GM12878 (cell line): Measurements from ENCODE around the gene STOML2. TPM values are rescaled to one million over a fixed set of nuclear protein-coding genes. Genes with fewer than 3 reads are reported as not detected.
"Not testable (repeated sequence)": the region's sequence is repeated elsewhere in the genome, so short reads cannot be mapped to it uniquely, and the experiment has no call there.

Experiments used
- ATAC-seq: fragments of 200-7000 bp; cut with Tn5 transposase; 3 replicates; pipeline ENCODE4 v1.9.1; 2020; ENCODE audit warnings: mild to moderate bottlenecking, moderate library complexity
- BruUV-seq: library from RNA; stranded (reverse); fragments of 400-500 nt; replicated peaks from 2 replicates; lab custom pipeline; 2021; lab: Mats Ljungman, UMichigan
- CTCF ChIA-PET: fragments of 300-600 bp; sonication (Branson Sonifier 250); formaldehyde crosslinking; extraction: SDS; loops from one replicate; lab custom pipeline; 2021; ENCODE audit warnings: inconsistent platforms; lab: Yijun Ruan, JAX
- POLR2A ChIA-PET: fragments of 350-600 bp; formaldehyde crosslinking; extraction: SDS; loops from one replicate; lab custom pipeline; 2021; ENCODE audit warnings: inconsistent platforms; lab: Charles Lee
- RAD21 ChIA-PET: fragments of 300-600 bp; sonication (Branson Sonifier 250); formaldehyde crosslinking; loops from one replicate; lab custom pipeline; 2023; ENCODE audit warnings: antibody characterized with exemption; ENCODE audit not compliant: unreplicated experiment; lab: Charles Lee
- SMC1A ChIA-PET: fragments of 300-600 bp; sonication (Branson Sonifier 250); formaldehyde crosslinking; loops from one replicate; lab custom pipeline; 2023; ENCODE audit not compliant: unreplicated experiment, uncharacterized antibody; lab: Charles Lee
- DNase-seq: peaks from one replicate; pipeline ENCODE4 v3.0.0-alpha.2; 2011; ENCODE audit warnings: low read depth, low spot score
- FAIRE-seq: peaks from 3 replicates; lab custom pipeline; 2011; peaks lifted over from hg19 to GRCh38; lab: Jason Lieb, UNC
- H2AFZ ChIP-seq: 2 replicates; pipeline ENCODE4 v1.6.0; 2011; ENCODE audit warnings: low read depth, low read length, control low read depth; ENCODE audit not compliant: control insufficient read depth
- H3K27ac ChIP-seq: 2 replicates; pipeline ENCODE4 v1.5.1; 2011; ENCODE audit warnings: control low read depth; ENCODE audit not compliant: control insufficient read depth, insufficient read depth
- H3K27me3 ChIP-seq, 2 experiments: replicated peaks in 1 of 2; 2 replicates each; pipeline versions ENCODE4 v1.6.0 to v1.6.1; 2011; ENCODE audit warnings: low read length in 1 of 2; ENCODE audit not compliant: control insufficient read depth in 2 of 2, insufficient read depth in 2 of 2
- H3K36me3 ChIP-seq, 2 experiments: 2 replicates each; pipeline ENCODE4 v1.5.1; 2011; ENCODE audit warnings: low read length in 1 of 2; ENCODE audit not compliant: control insufficient read depth in 2 of 2, insufficient read depth in 2 of 2
- H3K4me1 ChIP-seq: 2 replicates; pipeline ENCODE4 v1.6.1; 2011; ENCODE audit warnings: mild to moderate bottlenecking, low read length, moderate library complexity, mixed read lengths; ENCODE audit not compliant: control insufficient read depth, insufficient read depth
- H3K4me2 ChIP-seq: 2 replicates; pipeline ENCODE4 v1.6.0; 2011; ENCODE audit warnings: control low read depth; ENCODE audit not compliant: control insufficient read depth, insufficient read depth
- H3K4me3 ChIP-seq: fragments of 200-600 bp; sonication (generic); 2 replicates; pipeline ENCODE4 v1.5.1; 2016
- H3K79me2 ChIP-seq: 2 replicates; pipeline ENCODE4 v1.6.0; 2011; ENCODE audit warnings: low read length; ENCODE audit not compliant: control insufficient read depth, insufficient read depth
- H3K9ac ChIP-seq: 2 replicates; pipeline ENCODE4 v1.8.0; 2011; ENCODE audit warnings: low read length, control low read depth, mixed read lengths; ENCODE audit not compliant: control insufficient read depth, insufficient read depth
- H3K9me3 ChIP-seq: replicated peaks from 3 replicates; pipeline ENCODE4 v1.5.1; 2011; ENCODE audit warnings: mild to moderate bottlenecking, low read length; ENCODE audit not compliant: control insufficient read depth, insufficient read depth
- H4K20me1 ChIP-seq: 2 replicates; pipeline ENCODE4 v1.6.0; 2011; ENCODE audit not compliant: control insufficient read depth, insufficient read depth
- GATAD2B ChIP-seq: fragments of 450-650 bp; conservative IDR thresholded peaks from 2 replicates; pipeline ENCODE4 v1.6.1; 2017; ENCODE audit warnings: low read depth, mild to moderate bottlenecking, moderate library complexity
- PKNOX1 ChIP-seq: fragments of 450-650 bp; IDR thresholded peaks from 2 replicates; pipeline ENCODE4 v1.6.1; 2016; ENCODE audit warnings: mild to moderate bottlenecking
- SMC3 ChIP-seq: IDR thresholded peaks from 2 replicates; pipeline ENCODE4 v1.6.1; 2011; ENCODE audit warnings: low read length, improper control_type of control experiment, borderline replicate concordance
- WGBS: methylation state at CpG from one replicate; pipeline ENCODE4 v1.1.6; 2016; ENCODE audit warnings: low lambda C conversion rate; ENCODE audit not compliant: insufficient replicate concordance, insufficient coverage; ENCODE audit errors: missing lambda C conversion rate; 5-methylcytosine and 5-hydroxymethylcytosine counted together
- in situ Hi-C: fragments of 300-500 bp; cut with MboI; formaldehyde crosslinking; loops from 9 replicates; pipeline ENCODE4 v1.14.3; 2018; ENCODE audit warnings: mixed read lengths
- intact Hi-C: fragments of 100-400 bp; cut with micrococcal nuclease; formaldehyde crosslinking; loops from one replicate; pipeline ENCODE4 v1.14.2; 2022; ENCODE audit not compliant: unreplicated experiment
- polyA plus RNA-seq, 11 experiments: library from polyadenylated mRNA; depleted of rRNA in 4 of 11; unstranded in 6 of 11; stranded (reverse) in 5 of 11; fragments of >200 nt; fragmentation: Nextera tagmentation in 4 of 11; fragmentation: Illumina TruSeq in 1 of 11; extraction: Ambion mirVana in 4 of 11; extraction: Trizol in 1 of 11; gene quantifications; 1 replicate in 1 of 11; 2 replicates in 10 of 11; pipeline versions ENCODE4 v1.2.1 to v1.2.3, GENCODE V29; 2011 to 2016; ENCODE audit warnings: inconsistent platforms in 2 of 11, missing spikeins in 2 of 11, low read depth in 1 of 11
- total RNA-seq, 4 experiments: library from RNA; depleted of rRNA in 3 of 4; stranded (reverse); fragments of >200 nt in 3 of 4; fragmentation: Illumina TruSeq in 1 of 4; extraction: Trizol in 1 of 4; gene quantifications; 2 replicates each; pipeline versions ENCODE4 v1.2.1 to v1.2.3, GENCODE V29; 2013 to 2021
- TF ChIP-seq, protein P1 (sequence below): fragments of 150-350 bp; IDR thresholded peaks from 2 replicates; pipeline ENCODE4 v1.6.1; 2016; ENCODE audit warnings: low read depth, low read length

STOML2 gene
- total and polyA plus RNA-seq, 10 of the 15 experiments (the other 5 are each of a cell fraction or from before 2014, with no cell fraction given) = 112 to 284 (median 207) TPM

- H3K27me3 ChIP-seq, CTCF ChIA-PET, POLR2A ChIA-PET, H2AFZ ChIP-seq, DNase-seq, H3K27ac ChIP-seq, SMC1A ChIA-PET, intact Hi-C loops, in situ Hi-C loops, H3K36me3 ChIP-seq, H3K4me1 ChIP-seq, H3K4me2 ChIP-seq, ATAC-seq, H3K9me3 ChIP-seq, H3K4me3 ChIP-seq, FAIRE-seq, H3K79me2 ChIP-seq, H4K20me1 ChIP-seq, BruUV-seq, RAD21 ChIA-PET, H3K9ac ChIP-seq: not testable (repeated sequence)
- 21% methylated on average over 5 of the region's 5 CpGs for WGBS
Observed at GRCh38 chr9:35147941-35148563, 45.1 kb upstream of the STOML2 start.

DNA sequence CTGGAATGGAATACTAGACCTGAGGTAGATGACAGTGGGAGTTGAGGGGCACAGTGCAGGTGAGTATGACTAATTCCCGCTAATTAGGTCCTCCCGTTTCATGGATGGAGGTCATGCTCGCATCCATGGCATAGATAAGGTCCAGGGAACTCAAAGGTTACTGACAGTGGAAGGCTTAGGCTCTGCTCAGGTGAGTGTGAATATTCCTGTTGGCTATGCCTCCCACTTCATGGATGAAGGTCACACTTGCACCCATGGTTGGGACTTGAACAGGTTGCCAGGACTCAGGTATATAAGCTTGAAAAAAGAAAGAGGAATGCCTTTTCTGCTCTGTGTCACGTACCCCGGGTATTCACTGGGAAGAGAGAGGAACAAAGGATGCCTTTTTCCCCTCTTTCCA is 39.1 kb upstream of the STOML2 start:
- TF ChIP-seq GATAD2B (no peak), SMC3 (no peak), PKNOX1 (no peak)
- TF ChIP-seq, protein P1, sequence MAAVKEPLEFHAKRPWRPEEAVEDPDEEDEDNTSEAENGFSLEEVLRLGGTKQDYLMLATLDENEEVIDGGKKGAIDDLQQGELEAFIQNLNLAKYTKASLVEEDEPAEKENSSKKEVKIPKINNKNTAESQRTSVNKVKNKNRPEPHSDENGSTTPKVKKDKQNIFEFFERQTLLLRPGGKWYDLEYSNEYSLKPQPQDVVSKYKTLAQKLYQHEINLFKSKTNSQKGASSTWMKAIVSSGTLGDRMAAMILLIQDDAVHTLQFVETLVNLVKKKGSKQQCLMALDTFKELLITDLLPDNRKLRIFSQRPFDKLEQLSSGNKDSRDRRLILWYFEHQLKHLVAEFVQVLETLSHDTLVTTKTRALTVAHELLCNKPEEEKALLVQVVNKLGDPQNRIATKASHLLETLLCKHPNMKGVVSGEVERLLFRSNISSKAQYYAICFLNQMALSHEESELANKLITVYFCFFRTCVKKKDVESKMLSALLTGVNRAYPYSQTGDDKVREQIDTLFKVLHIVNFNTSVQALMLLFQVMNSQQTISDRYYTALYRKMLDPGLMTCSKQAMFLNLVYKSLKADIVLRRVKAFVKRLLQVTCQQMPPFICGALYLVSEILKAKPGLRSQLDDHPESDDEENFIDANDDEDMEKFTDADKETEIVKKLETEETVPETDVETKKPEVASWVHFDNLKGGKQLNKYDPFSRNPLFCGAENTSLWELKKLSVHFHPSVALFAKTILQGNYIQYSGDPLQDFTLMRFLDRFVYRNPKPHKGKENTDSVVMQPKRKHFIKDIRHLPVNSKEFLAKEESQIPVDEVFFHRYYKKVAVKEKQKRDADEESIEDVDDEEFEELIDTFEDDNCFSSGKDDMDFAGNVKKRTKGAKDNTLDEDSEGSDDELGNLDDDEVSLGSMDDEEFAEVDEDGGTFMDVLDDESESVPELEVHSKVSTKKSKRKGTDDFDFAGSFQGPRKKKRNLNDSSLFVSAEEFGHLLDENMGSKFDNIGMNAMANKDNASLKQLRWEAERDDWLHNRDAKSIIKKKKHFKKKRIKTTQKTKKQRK = no peak
- H3K4me2 ChIP-seq = no peak overlapping the region
- H3K79me2 ChIP-seq = no peaks in the 10 kb centered on the region
- FAIRE-seq = no peak
- 2% methylated on average over 3 of the region's 5 CpGs for WGBS
- intact Hi-C loops (no loop called here), in situ Hi-C loops (no loop called here)
- no peaks in the 10 kb centered on the region for H4K20me1 ChIP-seq
- peaks cover 11% of the 10 kb centered on the region for H3K9me3 ChIP-seq
- no peak for ATAC-seq
- ChIA-PET POLR2A (no interaction called here), SMC1A (no interaction called here), RAD21 (no interaction called here), CTCF (no interaction called here)
- no peak for DNase-seq
- no TSS peak for BruUV-seq
- no peaks in the 10 kb centered on the region for H3K27me3 ChIP-seq
- H3K4me1 ChIP-seq = no peaks in the 10 kb centered on the region
- no peak overlapping the region for H2AFZ ChIP-seq
- H3K27ac ChIP-seq = no peak overlapping the region
- H3K9ac ChIP-seq = no peak overlapping the region
- no peaks in the 10 kb centered on the region for H3K36me3 ChIP-seq
- no peak overlapping the region for H3K4me3 ChIP-seq
